ENCODE data around the gene METTL16. TPM values are rescaled to one million over a fixed set of nuclear protein-coding genes. Genes with fewer than 3 reads are reported as not detected.

The METTL16 gene
- total and polyA plus RNA-seq, 2 donors from 2014 or later, result 18.0 to 37.2 TPM

DNA sequence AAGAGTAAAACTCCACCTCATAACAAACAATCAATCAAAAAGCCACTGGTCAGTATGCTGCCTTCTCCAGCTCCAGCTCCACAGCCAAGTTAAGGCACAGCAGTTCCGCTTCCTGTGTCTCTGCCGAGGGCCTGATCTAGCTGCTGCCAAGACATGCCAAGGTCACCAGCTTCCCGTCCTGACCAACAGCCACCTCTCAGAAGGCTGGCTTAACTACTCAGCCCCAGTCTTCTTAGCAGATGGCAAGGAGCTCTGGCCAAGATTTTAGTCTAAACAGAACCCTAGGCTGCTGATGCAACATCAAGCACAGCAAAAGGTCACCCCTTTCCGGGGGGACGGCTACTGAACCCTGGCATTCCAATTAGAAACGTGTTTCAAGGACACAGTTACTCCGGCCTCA is 93.1 kb downstream of the METTL16 start:
- TF ChIP-seq, protein P1, sequence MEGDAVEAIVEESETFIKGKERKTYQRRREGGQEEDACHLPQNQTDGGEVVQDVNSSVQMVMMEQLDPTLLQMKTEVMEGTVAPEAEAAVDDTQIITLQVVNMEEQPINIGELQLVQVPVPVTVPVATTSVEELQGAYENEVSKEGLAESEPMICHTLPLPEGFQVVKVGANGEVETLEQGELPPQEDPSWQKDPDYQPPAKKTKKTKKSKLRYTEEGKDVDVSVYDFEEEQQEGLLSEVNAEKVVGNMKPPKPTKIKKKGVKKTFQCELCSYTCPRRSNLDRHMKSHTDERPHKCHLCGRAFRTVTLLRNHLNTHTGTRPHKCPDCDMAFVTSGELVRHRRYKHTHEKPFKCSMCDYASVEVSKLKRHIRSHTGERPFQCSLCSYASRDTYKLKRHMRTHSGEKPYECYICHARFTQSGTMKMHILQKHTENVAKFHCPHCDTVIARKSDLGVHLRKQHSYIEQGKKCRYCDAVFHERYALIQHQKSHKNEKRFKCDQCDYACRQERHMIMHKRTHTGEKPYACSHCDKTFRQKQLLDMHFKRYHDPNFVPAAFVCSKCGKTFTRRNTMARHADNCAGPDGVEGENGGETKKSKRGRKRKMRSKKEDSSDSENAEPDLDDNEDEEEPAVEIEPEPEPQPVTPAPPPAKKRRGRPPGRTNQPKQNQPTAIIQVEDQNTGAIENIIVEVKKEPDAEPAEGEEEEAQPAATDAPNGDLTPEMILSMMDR (IDR thresholded peaks at IDR 0.05; ENCODE audit: borderline replicate concordance, extremely low read depth, insufficient read depth), result no peak
- no peak overlapping the region for H3K4me3 ChIP-seq (ENCODE audit: low read length in 3 of 3)
- DNase-seq (no peak), FAIRE-seq (no peak)
- no peaks in the 10 kb centered on the region for H3K27me3 ChIP-seq (ENCODE audit: control insufficient read depth, insufficient read depth, low read length)
- intact Hi-C loops (cut with DNase I), result loop anchor here (5.0 kb wide), 1 partner anchor 36 kb away; no protein-coding TSS in a partner anchor
- H3K9ac ChIP-seq (ENCODE audit: low read length in 3 of 3), result no peak overlapping the region
- H3K4me1 ChIP-seq (ENCODE audit: control insufficient read depth in 2 of 3, insufficient read depth in 2 of 3, low read depth in 1 of 3, low read length in 3 of 3), result peaks cover 0 to 3% (median 0%) of the 10 kb centered on the region in 3 donors
- peaks cover 0 to 28% (median 8%) of the 10 kb centered on the region in 3 donors for H3K36me3 ChIP-seq (ENCODE audit: control insufficient read depth in 2 of 3, insufficient read depth in 3 of 3, low read length in 3 of 3)
- no peaks in the 10 kb centered on the region for H3K9me3 ChIP-seq (ENCODE audit: control insufficient read depth in 2 of 3, insufficient read depth in 1 of 3, low read length in 3 of 3)
- peak overlapping the region; percentile 23 to 59 for H3K27ac ChIP-seq (ENCODE audit: low read depth in 2 of 2, low read length in 2 of 2)

DNA sequence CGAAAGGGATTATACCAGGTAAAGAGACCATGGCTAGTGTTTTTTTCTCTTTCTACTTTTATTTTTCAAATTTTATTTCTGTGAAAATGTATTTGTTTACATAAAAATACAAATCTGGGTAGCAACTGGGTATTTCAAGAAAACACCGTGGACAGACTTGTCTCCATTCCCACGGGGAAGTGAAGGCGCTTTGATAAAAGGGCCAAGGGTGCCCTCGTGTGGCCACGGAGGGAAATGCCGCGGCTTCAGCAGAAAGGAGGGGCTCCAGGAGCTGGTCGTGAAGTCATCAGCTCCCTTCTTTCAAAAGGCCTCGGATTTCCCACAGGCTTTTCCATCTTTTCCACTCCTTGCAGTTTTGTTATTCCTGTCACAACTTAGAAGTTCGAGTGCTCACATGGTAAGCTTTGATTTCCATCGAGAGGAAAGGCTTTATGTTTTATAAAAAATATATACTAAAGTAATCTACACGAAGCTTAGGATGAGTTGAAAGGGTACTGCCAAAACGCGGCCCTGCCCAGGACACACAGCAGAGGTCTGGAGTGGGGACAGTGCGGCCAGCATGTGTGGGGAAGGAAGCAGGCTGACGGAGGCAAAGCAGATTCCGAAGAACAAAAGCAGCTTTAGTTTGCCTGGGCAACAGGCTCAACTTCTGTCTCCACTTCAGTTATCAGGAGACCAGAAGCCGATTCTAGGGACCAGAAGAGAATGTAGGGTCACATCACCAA is 95.5 kb downstream of the METTL16 start:
- H3K36me3 ChIP-seq (ENCODE audit: control insufficient read depth in 2 of 3, insufficient read depth in 3 of 3, low read length in 3 of 3), result peaks cover 0 to 28% (median 5%) of the 10 kb centered on the region in 3 donors
- no peaks in the 10 kb centered on the region for H3K9me3 ChIP-seq (ENCODE audit: control insufficient read depth in 2 of 3, insufficient read depth in 1 of 3, low read length in 3 of 3)
- DNase-seq, result peak; percentile 91 to 94 (median 92)
- TF ChIP-seq, protein P1 (IDR thresholded peaks at IDR 0.05; ENCODE audit: borderline replicate concordance, extremely low read depth, insufficient read depth), result peak; percentile 98
- intact Hi-C loops (cut with DNase I), result loop anchor here (5.0 kb wide), 1 partner anchor 34 kb away; no protein-coding TSS in a partner anchor
- FAIRE-seq, result peak; percentile 97
- H3K27ac ChIP-seq (ENCODE audit: low read depth in 2 of 2, low read length in 2 of 2), result no peak overlapping the region
- no peaks in the 10 kb centered on the region for H3K27me3 ChIP-seq (ENCODE audit: control insufficient read depth, insufficient read depth, low read length)
- H3K4me1 ChIP-seq (ENCODE audit: control insufficient read depth in 2 of 3, insufficient read depth in 2 of 3, low read depth in 1 of 3, low read length in 3 of 3), result peaks cover 0 to 3% (median 0%) of the 10 kb centered on the region in 3 donors
- no peak overlapping the region for H3K4me3 ChIP-seq (ENCODE audit: low read length in 3 of 3)
- H3K9ac ChIP-seq (ENCODE audit: low read length in 3 of 3), result peak overlapping the region in 1 of 3 donors; percentile 28

DNA sequence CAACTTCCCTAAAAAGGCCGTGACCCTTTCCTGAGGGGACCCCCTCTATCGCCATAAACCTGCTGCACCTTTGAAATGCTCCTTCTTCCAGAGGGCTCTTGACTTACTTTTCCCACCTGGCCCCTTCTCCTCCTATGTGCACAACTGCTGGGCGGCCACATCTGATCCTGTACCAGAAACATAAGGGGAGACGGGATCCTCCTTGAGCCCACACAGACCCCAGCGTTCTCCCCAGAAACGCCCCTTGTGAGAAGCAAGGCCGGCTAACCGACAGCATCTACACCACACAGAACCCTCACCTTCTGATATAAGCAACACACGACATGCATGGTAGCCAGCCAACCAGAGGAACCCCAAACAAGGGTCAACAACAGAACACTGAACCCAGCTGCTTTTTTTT is 96.6 kb downstream of the METTL16 start:
- no peak overlapping the region for H3K4me3 ChIP-seq (ENCODE audit: low read length in 3 of 3)
- H3K9me3 ChIP-seq (ENCODE audit: control insufficient read depth in 2 of 3, insufficient read depth in 1 of 3, low read length in 3 of 3), result no peaks in the 10 kb centered on the region
- H3K36me3 ChIP-seq (ENCODE audit: control insufficient read depth in 2 of 3, insufficient read depth in 3 of 3, low read length in 3 of 3), result peaks cover 0 to 21% (median 2%) of the 10 kb centered on the region in 3 donors
- H3K27ac ChIP-seq (ENCODE audit: low read depth in 2 of 2, low read length in 2 of 2), result no peak overlapping the region
- FAIRE-seq (no peak), DNase-seq (no peak)
- H3K4me1 ChIP-seq (ENCODE audit: control insufficient read depth in 2 of 3, insufficient read depth in 2 of 3, low read depth in 1 of 3, low read length in 3 of 3), result peaks cover 0 to 3% (median 0%) of the 10 kb centered on the region in 3 donors
- no peaks in the 10 kb centered on the region for H3K27me3 ChIP-seq (ENCODE audit: control insufficient read depth, insufficient read depth, low read length)
- intact Hi-C loops (cut with DNase I), result loop anchor here (5.0 kb wide), 1 partner anchor 33 kb away; no protein-coding TSS in a partner anchor
- TF ChIP-seq, protein P1 (IDR thresholded peaks at IDR 0.05; ENCODE audit: borderline replicate concordance, extremely low read depth, insufficient read depth), result no peak
- H3K9ac ChIP-seq (ENCODE audit: low read length in 3 of 3), result no peak overlapping the region

All from kidney (tissue), 14 donors.